ENCODE measurements around the gene ZSCAN16. TPM values are rescaled to one million over a fixed set of nuclear protein-coding genes. Genes with fewer than 3 reads are reported as not detected.
A peak's percentile ranks its signal among the peaks of the same experiment; 100 is the strongest.

Gene ZSCAN16
- total and polyA plus RNA-seq, 2 of the 13 experiments (the other 11 are each of a cell fraction or from before 2014, with no cell fraction given): 5.7 to 12.7 TPM

- TF ChIP-seq ZNF564 (CRISPR knock-in tag; IDR thresholded peaks at IDR 0.05): peak; percentile 25; the same call in 1 of the 2 replicates
- TF ChIP-seq CCDC6 (CRISPR knock-in tag; IDR thresholded peaks at IDR 0.05): peak; percentile 81; the same call in 1 of the 2 replicates
- peak; percentile 98 for TF ChIP-seq SIN3B (IDR thresholded peaks at IDR 0.05; ENCODE audit: low read length)
- TF ChIP-seq SNAPC2 (CRISPR knock-in tag; IDR thresholded peaks at IDR 0.05): peak; percentile 89; the same call in 1 of the 2 replicates
- no peak for TF ChIP-seq ZNF207 (IDR thresholded peaks at IDR 0.05; ENCODE audit: borderline replicate concordance)
- TF ChIP-seq, protein P1, sequence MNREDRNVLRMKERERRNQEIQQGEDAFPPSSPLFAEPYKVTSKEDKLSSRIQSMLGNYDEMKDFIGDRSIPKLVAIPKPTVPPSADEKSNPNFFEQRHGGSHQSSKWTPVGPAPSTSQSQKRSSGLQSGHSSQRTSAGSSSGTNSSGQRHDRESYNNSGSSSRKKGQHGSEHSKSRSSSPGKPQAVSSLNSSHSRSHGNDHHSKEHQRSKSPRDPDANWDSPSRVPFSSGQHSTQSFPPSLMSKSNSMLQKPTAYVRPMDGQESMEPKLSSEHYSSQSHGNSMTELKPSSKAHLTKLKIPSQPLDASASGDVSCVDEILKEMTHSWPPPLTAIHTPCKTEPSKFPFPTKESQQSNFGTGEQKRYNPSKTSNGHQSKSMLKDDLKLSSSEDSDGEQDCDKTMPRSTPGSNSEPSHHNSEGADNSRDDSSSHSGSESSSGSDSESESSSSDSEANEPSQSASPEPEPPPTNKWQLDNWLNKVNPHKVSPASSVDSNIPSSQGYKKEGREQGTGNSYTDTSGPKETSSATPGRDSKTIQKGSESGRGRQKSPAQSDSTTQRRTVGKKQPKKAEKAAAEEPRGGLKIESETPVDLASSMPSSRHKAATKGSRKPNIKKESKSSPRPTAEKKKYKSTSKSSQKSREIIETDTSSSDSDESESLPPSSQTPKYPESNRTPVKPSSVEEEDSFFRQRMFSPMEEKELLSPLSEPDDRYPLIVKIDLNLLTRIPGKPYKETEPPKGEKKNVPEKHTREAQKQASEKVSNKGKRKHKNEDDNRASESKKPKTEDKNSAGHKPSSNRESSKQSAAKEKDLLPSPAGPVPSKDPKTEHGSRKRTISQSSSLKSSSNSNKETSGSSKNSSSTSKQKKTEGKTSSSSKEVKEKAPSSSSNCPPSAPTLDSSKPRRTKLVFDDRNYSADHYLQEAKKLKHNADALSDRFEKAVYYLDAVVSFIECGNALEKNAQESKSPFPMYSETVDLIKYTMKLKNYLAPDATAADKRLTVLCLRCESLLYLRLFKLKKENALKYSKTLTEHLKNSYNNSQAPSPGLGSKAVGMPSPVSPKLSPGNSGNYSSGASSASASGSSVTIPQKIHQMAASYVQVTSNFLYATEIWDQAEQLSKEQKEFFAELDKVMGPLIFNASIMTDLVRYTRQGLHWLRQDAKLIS (CRISPR knock-in tag; IDR thresholded peaks at IDR 0.05): no peak
- TF ChIP-seq ZNF180 (CRISPR knock-in tag; IDR thresholded peaks at IDR 0.05; ENCODE audit: borderline replicate concordance, low read depth): no peak; the same call in 1 of the 2 replicates
- TF ChIP-seq ZNF891 (CRISPR knock-in tag; IDR thresholded peaks at IDR 0.05): peak; percentile 59
- TF ChIP-seq, protein P2, sequence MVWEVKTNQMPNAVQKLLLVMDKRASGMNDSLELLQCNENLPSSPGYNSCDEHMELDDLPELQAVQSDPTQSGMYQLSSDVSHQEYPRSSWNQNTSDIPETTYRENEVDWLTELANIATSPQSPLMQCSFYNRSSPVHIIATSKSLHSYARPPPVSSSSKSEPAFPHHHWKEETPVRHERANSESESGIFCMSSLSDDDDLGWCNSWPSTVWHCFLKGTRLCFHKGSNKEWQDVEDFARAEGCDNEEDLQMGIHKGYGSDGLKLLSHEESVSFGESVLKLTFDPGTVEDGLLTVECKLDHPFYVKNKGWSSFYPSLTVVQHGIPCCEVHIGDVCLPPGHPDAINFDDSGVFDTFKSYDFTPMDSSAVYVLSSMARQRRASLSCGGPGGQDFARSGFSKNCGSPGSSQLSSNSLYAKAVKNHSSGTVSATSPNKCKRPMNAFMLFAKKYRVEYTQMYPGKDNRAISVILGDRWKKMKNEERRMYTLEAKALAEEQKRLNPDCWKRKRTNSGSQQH (CRISPR knock-in tag; IDR thresholded peaks at IDR 0.05; ENCODE audit: low read depth): peak; percentile 97
- TF ChIP-seq, protein P3, sequence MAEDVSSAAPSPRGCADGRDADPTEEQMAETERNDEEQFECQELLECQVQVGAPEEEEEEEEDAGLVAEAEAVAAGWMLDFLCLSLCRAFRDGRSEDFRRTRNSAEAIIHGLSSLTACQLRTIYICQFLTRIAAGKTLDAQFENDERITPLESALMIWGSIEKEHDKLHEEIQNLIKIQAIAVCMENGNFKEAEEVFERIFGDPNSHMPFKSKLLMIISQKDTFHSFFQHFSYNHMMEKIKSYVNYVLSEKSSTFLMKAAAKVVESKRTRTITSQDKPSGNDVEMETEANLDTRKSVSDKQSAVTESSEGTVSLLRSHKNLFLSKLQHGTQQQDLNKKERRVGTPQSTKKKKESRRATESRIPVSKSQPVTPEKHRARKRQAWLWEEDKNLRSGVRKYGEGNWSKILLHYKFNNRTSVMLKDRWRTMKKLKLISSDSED (CRISPR knock-in tag; IDR thresholded peaks at IDR 0.05): no peak
- no peak for TF ChIP-seq GRHL1 (CRISPR knock-in tag; conservative IDR thresholded peaks at IDR 0.05)
- TF ChIP-seq SMAD1 (CRISPR knock-in tag; IDR thresholded peaks at IDR 0.05; ENCODE audit: borderline replicate concordance, low read depth): peak; percentile 84; the same call in 1 of the 2 replicates
- TF ChIP-seq ZNF451 (CRISPR knock-in tag; IDR thresholded peaks at IDR 0.05): no peak
- TF ChIP-seq U2AF1 (optimal IDR thresholded peaks at IDR 0.05; ENCODE audit: low read depth, low read length): peak; percentile 96
- 0 out of 2 replicates have a peak, but pooled peaks have one; percentile 80 for TF ChIP-seq PAX8 (CRISPR knock-in tag; IDR thresholded peaks at IDR 0.05; ENCODE audit: borderline replicate concordance)
- no peak for TF ChIP-seq ZNF343 (CRISPR knock-in tag; IDR thresholded peaks at IDR 0.05)
- peak; percentile 71 for TF ChIP-seq GMEB2 (CRISPR knock-in tag; IDR thresholded peaks at IDR 0.05; ENCODE audit: low read depth)
Measured at GRCh38 chr6:28080631-28081485, 43.6 kb upstream of the ZSCAN16 start (continued).
